Suprapubic skin (tissue), 4 donors: Measurements from ENCODE around the gene MIS18BP1.

Experiments used
- EP300 ChIP-seq: sonication (generic); formaldehyde crosslinking; IDR thresholded peaks from one replicate; pipeline ENCODE4 v1.6.1; 2017; ENCODE audit warnings: antibody characterized with exemption
- POLR2A ChIP-seq, 2 donors: fragments of 450-650 bp; IDR thresholded peaks; one replicate each; pipeline ENCODE4 v1.6.1; 2017; ENCODE audit warnings: antibody characterized with exemption in 2 of 2, mild to moderate bottlenecking in 2 of 2, moderate library complexity in 2 of 2
- POLR2AphosphoS5 ChIP-seq, 3 donors: sonication (generic); formaldehyde crosslinking; IDR thresholded peaks; one replicate each; pipeline ENCODE4 v1.6.1; 2017; ENCODE audit warnings: antibody characterized with exemption in 3 of 3
- TF ChIP-seq, protein P1 (sequence below), 2 donors: fragments of 200-600 bp in 1 of 2; fragments of 450-650 bp in 1 of 2; sonication (generic) in 1 of 2; IDR thresholded peaks; one replicate each; pipeline ENCODE4 v1.5.1; 2016 to 2019; ENCODE audit warnings: antibody characterized with exemption in 2 of 2, mild to moderate bottlenecking in 1 of 2, moderate library complexity in 1 of 2

- TF ChIP-seq, protein P1, sequence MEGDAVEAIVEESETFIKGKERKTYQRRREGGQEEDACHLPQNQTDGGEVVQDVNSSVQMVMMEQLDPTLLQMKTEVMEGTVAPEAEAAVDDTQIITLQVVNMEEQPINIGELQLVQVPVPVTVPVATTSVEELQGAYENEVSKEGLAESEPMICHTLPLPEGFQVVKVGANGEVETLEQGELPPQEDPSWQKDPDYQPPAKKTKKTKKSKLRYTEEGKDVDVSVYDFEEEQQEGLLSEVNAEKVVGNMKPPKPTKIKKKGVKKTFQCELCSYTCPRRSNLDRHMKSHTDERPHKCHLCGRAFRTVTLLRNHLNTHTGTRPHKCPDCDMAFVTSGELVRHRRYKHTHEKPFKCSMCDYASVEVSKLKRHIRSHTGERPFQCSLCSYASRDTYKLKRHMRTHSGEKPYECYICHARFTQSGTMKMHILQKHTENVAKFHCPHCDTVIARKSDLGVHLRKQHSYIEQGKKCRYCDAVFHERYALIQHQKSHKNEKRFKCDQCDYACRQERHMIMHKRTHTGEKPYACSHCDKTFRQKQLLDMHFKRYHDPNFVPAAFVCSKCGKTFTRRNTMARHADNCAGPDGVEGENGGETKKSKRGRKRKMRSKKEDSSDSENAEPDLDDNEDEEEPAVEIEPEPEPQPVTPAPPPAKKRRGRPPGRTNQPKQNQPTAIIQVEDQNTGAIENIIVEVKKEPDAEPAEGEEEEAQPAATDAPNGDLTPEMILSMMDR (IDR thresholded peaks at IDR 0.05): no peak
- TF ChIP-seq EP300 (no peak), POLR2AphosphoS5 (IDR thresholded peaks at IDR 0.05) (no peak), POLR2A (IDR thresholded peaks at IDR 0.05) (no peak)
Observed at GRCh38 chr14:45246691-45247090, 6.3 kb downstream of the MIS18BP1 start.
